GM19328 (cell line): ENCODE results near the gene UFD1.

Source experiments
- ATAC-seq: cut with Tn5 transposase; IDR thresholded peaks from one replicate; pipeline ENCODE4 v1.9.1; 2021; ENCODE audit warnings: mild to moderate bottlenecking, moderate library complexity; ENCODE audit not compliant: unreplicated experiment

The UFD1 gene

GRCh38 chr22:19516378-19517170 is 37.6 kb upstream of the UFD1 start:
- no peak for ATAC-seq

DNA sequence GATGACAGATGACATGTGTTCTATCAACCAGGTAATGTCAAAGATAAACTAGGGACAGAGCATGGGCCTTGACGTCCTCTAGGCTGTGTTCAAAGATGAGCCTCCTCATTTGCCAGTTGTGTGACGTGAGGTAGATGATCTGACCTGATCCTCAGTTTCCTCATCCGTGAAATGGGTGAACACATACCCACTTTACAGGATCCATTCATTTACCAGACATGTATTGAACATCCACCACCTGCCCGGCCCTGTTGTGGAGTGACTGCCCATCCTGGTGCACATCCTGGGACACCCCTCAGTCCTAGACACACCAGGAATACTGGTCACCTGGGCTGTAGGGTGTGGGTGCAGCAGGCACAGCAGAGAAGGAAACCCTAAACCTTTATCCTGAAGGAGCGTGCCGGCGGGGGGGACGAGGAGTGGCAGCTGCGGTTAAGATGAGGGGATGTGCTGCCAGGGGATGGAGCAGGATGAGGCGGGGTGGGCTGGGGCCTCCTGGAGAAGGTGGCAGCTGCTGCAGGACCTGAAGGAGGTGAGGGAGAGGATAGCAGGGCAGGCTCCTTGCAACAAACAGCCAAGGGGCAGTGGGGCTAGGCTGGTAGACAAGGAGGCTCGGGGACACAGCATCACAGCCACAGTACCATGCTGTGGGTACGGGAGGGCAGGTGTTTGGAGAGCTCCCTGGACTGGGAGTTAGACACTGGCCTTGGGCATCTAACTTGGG is 36.8 kb upstream of the UFD1 start:
- ATAC-seq, result no peak

GRCh38 chr22:19514831-19515565 is 36.0 kb upstream of the UFD1 start:
- ATAC-seq, result no peak

GRCh38 chr22:19513823-19514222 is 34.8 kb upstream of the UFD1 start:
- no peak for ATAC-seq

DNA sequence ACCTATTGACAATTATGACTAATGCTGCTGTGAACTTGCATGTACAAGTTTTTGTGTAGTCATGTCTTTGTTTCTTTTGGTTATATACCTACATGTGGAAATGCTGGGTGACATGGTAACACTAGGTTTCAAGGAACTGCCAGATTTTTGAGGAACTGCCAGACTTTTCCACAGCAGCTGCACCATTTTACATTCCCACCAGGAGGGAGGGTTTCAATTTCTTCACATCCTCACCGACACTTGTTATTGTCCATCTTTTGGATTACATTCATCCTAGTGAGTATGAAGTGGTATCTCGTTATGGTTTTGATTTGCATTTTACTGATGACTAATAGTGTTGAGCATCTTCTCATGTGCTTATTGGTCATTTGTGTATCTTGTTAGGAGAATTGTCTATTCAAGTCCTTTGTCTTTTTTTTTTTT is 31.9 kb upstream of the UFD1 start:
- ATAC-seq, result no peak

- ATAC-seq, result no peak
These were observed 30.9 kb upstream of the UFD1 start for GRCh38 chr22:19509923-19510322.

- no peak for ATAC-seq
These were observed 30.2 kb upstream of the UFD1 start for GRCh38 chr22:19509191-19509590.

DNA sequence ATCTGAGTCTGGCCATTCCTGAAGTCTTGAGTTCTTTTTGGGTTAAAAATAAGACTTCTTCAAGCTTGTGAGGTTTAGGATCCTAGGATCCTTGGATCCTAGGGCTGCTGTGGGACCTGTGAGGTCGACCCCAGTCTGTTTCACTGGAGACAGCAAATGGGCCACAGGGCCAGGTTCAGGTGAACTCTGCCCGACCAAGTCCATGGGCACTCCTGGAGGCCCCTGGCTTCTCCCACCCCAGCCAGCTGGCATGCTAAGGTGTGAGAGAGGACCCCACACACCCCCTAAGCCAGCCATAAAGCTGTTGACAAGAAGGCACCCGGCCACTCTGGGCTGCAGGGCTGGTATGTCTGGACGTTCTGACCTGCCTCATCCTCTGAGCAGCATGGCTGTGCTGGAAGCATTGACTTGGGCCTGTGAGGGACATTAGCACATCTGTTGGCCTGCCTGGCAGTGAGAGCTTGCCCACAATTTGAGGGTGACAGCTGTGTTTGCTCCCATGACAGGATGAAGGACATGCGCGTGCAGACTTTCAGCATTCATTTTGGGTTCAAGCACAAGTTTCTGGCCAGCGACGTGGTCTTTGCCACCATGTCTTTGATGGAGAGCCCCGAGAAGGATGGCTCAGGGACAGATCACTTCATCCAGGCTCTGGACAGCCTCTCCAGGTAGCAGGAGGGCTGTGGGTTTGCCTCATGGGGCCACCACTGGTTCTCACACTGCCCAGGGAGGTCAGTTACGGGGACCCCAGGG is 29.2 kb upstream of the UFD1 start:
- ATAC-seq, result no peak

DNA sequence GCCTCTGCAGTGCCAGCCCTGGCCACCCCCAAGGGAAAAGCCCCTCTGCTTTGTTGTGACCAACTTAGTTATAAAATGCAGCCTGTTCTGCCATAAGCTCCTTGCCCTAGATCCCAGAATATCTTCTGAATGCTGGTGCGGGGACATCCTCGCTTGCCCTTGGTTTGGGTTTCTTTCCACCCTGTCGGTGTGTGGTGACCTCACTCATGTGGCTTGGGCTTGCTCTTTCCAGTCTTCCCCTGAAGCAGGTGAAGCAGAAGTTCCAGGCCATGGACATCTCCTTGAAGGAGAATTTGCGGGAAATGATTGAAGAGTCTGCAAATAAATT is 28.5 kb upstream of the UFD1 start:
- ATAC-seq, result no peak

- no peak for ATAC-seq
These were observed 27.2 kb upstream of the UFD1 start for GRCh38 chr22:19506212-19506611.

- no peak for ATAC-seq
These were observed 26.7 kb upstream of the UFD1 start for GRCh38 chr22:19505735-19506126.

DNA sequence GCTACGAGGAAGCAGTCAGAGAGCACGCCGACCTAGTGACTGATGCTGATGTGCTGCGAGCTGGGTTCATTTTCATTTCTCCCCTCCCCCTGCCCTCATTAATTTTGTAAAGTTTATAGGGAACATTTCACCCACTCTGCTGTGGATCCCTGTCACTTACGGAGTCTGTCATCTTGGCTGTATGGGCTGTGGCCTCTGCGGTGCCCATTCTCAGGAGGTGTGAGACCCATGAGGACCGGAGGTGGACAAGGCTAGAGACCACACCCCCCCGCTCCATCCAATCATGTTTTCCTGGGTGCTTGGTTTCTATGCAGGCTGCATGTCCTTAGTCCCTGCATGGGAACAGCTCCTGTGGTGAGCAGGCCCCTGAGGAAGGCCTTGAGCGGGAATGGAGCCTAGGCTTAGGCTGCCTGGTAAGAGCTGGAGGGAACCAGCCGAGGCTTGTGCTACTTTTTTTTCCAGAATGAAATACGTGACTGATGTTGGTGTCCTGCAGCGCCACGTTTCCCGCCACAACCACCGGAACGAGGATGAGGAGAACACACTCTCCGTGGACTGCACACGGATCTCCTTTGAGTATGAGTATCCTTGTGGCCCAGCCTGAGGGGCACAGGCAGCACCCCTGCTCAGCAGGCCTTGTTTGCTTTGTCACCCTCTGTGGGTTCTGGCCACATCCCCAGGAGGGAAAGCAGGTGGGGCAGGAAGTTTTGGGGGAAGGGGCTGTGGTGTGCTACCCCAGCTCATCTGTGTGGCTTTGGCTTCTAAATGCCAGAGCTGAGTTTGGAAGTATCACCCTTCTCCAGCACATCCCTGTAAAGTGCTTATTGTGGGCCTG is 26.1 kb upstream of the UFD1 start:
- no peak for ATAC-seq

GRCh38 chr22:19503869-19504268 is 24.9 kb upstream of the UFD1 start:
- no peak for ATAC-seq

GRCh38 chr22:19503367-19503766 is 24.4 kb upstream of the UFD1 start:
- ATAC-seq, result no peak

- no peak for ATAC-seq
These were observed 23.0 kb upstream of the UFD1 start for GRCh38 chr22:19501897-19502447.

GRCh38 chr22:19499880-19500242 is 20.9 kb upstream of the UFD1 start:
- ATAC-seq, result no peak

DNA sequence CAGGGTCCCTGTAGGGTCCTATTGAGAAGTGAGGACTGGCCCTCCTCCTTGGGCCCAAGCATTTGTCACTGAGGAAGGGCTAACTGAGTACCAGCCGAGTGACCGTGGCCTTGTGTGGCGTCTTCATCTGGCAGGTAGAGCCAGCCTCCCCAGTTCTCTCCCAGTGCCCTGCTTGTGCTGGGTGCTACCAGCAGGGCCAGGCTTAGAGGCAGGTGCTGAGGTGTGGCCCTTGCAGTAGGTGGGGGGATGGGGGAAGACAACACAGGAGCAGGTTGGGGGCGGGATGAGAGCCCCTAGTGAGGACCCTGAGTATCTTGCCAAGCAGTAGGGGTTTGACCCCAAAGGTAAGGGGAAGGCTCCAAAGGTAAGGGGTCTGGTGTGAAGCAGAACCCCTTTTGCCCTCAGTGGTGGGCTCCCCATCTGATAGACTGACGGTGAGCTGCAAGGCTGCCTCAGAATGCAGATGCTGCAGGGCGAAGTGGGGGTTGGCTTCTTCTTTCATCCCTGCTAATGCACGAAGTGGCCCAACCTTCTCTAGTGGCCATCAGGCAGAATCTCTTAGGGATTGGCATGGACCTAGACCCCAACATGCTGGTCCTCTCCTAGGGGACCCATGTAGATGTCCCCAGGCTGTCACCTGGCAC is 20.4 kb upstream of the UFD1 start:
- ATAC-seq, result no peak

DNA sequence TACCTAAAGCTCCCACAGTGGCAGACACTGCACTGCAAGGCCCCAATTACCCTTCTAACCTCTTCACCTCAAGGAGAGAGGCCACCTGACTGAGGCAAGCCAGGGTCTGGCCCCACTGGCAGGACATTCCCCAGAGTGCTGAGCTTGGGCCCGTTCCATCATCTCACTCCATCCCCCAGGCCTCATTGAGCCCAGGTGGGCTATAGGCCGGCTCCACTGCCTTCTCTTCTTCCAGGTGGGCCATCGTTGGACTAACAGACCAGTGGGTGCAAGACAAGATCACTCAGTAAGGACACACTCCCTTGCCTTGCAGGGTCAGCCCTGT is 19.8 kb upstream of the UFD1 start:
- ATAC-seq, result no peak

- no peak for ATAC-seq
These were observed 19.3 kb upstream of the UFD1 start for GRCh38 chr22:19498154-19498865.
